Measurements from ENCODE around the gene RAD51B.
A peak's percentile ranks its signal among the peaks of the same experiment; 100 is the strongest.
"Not testable (repeated sequence)": the region's sequence is repeated elsewhere in the genome, so short reads cannot be mapped to it uniquely, and the experiment has no call there.

RAD51B gene

GRCh38 chr14:68685419-68686204 lies 866.0 kb downstream of the RAD51B start:
- peak; percentile 82 to 84 for DNase-seq

DNA sequence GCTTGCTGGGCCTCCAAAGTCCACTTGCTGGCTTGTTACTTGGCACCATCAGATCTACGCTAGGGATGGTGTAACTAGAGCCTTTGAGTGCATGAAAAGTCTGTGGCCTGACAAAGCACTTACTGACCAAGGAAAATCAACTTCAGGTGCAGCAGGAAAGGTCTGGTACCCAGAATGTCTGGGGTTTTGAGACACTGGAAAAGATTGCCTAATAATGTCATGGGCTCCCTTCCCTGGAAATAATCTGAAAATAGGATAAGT lies 866.6 kb downstream of the RAD51B start:
- no peak for DNase-seq

GRCh38 chr14:68686724-68687123 lies 867.1 kb downstream of the RAD51B start:
- no peak for DNase-seq

GRCh38 chr14:68687746-68688145 lies 868.2 kb downstream of the RAD51B start:
- no peak for DNase-seq

DNA sequence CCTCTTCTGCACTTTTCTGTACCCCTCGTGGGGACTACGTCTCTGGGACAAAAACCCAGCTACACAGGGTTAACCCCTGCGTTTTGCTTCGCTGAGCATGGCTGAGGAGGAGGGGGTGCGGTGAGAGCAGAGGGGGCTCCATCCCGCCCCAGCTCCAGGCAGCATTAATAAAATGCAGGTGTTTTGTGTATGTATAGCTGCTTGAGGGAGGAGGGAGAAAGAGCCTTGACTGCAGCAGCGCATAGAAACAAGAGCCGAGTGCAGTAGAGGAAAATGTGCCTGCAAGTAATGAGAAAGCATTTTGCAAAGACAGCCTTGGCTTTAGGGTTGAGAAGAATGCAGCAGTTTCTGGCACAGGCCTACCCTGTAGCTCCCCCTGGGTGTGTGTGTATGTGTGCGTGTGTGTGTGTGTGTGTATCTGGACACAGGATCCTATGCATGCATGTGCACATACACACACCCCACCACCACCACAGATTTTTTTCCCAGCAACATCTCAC lies 869.3 kb downstream of the RAD51B start:
- DNase-seq = no peak

DNA sequence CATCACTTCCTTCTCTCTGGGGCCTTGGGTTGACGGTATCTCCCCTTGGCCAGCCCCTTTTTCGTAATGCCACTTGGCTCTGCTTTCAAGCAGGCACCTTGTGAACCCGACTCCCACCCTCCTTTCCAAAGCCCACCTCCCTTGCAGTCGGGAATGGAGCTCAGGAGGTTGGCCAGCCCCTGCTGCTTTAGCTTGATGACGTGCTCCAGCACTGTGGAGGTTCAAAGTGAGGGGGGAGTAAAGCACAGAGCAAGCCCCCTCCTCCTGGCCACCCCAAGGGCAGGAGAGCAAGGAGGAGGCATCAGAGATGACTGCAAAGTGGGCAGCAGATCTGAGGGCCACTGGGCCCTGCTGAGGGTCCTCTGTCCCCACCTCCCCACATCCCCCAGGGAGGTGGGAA lies 869.9 kb downstream of the RAD51B start:
- no peak for DNase-seq

- DNase-seq = no peak
These were observed 870.7 kb downstream of the RAD51B start for GRCh38 chr14:68690089-68690958.

GRCh38 chr14:68691031-68691791 lies 871.6 kb downstream of the RAD51B start:
- no peak for DNase-seq

DNA sequence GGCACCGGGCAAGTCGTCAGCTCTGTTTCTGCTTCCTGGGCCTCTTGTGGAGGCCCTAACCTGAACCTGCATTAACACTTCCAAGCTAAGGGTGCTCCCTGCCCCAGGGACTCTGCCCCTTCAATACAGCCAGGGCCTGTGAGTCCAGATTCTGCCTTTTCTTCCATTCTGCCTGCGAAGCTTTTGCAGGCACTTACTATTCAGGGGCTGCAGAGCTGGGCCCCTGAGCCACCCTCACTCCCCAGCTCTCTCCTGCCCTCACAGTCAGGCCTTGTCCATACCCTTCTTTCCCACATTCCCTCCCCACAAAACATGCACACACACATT lies 872.2 kb downstream of the RAD51B start:
- no peak for DNase-seq

- DNase-seq = no peak
These were observed 872.6 kb downstream of the RAD51B start for GRCh38 chr14:68692216-68692615.

DNA sequence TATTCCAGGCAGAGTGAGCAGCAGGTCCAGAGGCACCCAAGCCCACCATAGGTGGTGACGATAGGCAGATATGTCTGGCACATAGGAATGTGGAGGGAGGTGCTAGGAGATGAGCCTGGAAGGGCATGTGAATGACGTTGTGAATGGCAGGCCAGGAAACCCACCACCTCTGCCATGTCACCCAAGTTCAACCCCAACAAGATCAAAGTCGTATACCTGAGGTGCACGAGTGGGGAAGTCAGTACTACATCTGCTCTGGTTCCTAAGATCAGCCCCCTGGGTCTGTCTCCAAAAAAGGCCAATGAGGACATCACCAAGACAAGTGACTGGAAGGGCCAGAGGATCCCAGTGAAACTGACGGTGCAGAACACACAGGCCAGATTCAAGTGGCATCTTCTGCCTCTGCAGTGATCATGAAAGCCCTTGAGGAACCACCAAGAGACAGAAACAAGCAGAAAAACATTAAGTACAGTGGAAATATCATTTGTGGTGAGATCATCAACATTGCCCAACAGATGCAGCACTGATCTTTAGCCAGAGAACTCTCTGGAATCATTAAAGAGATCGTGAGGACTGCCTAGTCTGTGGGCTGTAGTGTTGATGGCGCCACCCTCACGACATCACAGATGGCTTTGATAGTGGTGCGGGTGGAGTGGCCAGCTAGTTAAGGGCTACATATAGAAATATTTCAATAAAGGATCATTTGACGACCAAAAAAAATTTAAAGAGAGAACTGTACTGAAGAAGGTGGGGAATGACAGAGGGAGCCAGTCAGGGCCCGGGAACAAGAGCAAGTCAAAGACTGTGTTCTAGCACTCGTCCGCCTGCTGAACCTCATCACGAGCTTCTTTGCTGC lies 873.6 kb downstream of the RAD51B start:
- no peak for DNase-seq

GRCh38 chr14:68693926-68694325 lies 874.3 kb downstream of the RAD51B start:
- DNase-seq = no peak

- DNase-seq = no peak
These were observed 875.1 kb downstream of the RAD51B start for GRCh38 chr14:68694516-68695235.

GRCh38 chr14:68695326-68695768 lies 875.8 kb downstream of the RAD51B start:
- DNase-seq = peak; percentile 55 to 66

DNA sequence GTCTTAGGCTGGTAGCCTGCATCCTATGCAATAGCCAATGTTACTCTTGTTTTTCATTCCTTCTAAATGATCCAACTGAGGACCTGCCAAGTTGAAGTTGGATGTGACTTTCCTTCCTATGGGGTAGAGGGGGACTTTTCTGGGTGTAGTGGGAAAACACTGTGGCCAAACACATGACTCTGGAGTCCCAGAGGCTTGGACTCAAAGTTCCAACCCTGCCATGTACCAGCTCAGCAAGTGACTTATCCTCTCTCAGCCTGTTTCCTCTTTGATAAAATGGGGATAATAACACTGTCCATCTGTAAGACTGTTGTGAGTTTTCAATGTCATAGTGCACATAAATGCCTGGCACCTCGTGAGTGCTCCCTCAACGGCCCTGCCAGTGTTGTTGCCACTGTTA lies 876.3 kb downstream of the RAD51B start:
- no peak for DNase-seq

DNA sequence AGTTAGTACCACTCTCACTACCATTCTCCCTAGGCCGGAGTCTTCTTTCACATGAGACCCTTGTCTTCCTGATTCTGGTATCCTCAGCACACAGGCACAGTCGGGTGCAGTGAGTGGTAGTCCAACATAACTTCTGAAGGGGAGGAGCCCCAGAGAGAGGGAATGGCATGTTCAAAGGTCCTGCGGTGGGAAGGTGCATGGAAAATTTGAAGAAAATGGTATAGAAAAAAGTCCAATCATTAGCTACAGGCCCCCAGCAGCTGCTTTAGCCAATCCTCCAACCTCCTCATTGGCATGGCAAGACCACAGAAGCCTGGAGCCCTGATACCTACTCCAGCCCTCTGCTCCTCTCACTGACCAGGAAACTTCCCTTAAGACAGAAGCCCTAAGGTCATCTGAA lies 876.7 kb downstream of the RAD51B start:
- no peak for DNase-seq

DNA sequence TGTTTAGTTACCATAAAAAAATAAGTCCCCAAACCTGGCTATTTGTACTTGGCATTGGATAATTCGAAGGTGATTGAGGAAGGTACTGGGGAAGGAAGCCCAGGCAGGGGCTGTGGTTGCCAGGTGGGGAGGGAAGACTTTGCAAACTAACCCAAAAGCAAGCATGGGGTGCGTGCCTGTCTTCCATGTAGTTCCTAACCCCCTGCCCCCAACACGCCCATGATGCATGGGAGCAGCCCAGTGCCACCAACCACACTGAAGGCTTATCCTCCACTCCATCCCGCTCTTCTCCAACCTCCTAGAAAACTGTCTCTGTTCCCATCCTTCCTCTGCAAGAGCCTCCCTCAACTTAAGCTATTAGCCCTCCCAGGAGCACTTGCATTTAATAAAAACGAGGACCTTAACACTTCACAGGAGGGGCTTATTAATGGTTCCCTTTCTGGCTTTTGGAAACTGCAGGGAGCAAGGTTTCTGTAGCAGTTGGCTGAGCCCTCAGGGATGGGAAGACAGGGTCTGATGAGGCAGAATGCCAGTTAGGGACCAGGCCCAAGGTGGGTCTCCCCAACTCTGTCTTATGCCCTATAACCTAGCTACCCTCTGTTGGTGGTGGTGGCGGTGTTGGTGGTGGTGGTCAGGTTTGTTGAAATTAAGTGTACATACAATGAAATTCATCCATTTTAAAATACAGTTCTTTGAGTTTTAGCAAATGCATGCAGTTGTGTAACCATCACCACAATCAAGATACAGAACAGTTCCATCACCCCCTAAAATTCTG lies 877.3 kb downstream of the RAD51B start:
- no peak for DNase-seq

GRCh38 chr14:68698773-68699172 lies 879.2 kb downstream of the RAD51B start:
- not testable (repeated sequence) for DNase-seq

GRCh38 chr14:68701001-68701741 lies 881.6 kb downstream of the RAD51B start:
- no peak for DNase-seq

- DNase-seq = no peak
These were observed 882.6 kb downstream of the RAD51B start for GRCh38 chr14:68702135-68702534.
